IPS-15b (cell line): ENCODE data around the gene P2RX7.
"Not testable (repeated sequence)": the region's sequence is repeated elsewhere in the genome, so short reads cannot be mapped to it uniquely, and the experiment has no call there.

Experiments
- H3K27me3 ChIP-seq: one replicate; pipeline ENCODE4 v1.6.1; 2013; ENCODE audit warnings: low read length; ENCODE audit not compliant: control insufficient read depth, insufficient read depth
- H3K36me3 ChIP-seq: one replicate; pipeline ENCODE4 v1.6.1; 2013; ENCODE audit warnings: low read length; ENCODE audit not compliant: control insufficient read depth, insufficient read depth
- H3K4me1 ChIP-seq: one replicate; pipeline ENCODE4 v1.6.1; 2013; ENCODE audit warnings: mild to moderate bottlenecking, low read length; ENCODE audit not compliant: control insufficient read depth, insufficient read depth
- H3K4me3 ChIP-seq: one replicate; pipeline ENCODE4 v1.5.1; 2013; ENCODE audit warnings: low read depth, low read length
- H3K9ac ChIP-seq: one replicate; pipeline ENCODE4 v1.6.1; 2013; ENCODE audit warnings: low read depth, mild to moderate bottlenecking, low read length
- H3K9me3 ChIP-seq: one replicate; pipeline ENCODE4 v1.6.1; 2013; ENCODE audit warnings: mild to moderate bottlenecking, low read length; ENCODE audit not compliant: control insufficient read depth, insufficient read depth

P2RX7 gene

DNA sequence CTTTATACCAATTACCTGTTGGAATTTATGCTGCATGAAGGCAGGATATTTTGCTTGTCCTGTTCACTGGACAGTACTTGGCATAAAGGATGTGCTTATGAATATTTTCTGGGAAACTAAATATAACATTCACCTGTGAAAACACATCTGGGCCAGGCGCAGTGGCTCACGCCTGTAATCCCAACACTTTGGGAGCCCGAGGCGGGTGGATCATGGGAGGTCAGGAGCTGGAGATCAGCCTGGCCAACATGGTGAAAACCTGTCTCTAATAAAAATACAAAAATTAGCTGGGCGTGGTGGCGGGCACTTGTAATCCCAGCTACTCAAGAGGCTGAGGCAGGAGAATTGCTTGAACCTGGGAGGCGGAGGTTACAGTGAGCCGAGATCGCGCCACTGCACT is 75.9 kb downstream of the P2RX7 start:
- H3K9me3 ChIP-seq, H3K9ac ChIP-seq, H3K4me3 ChIP-seq, H3K36me3 ChIP-seq, H3K4me1 ChIP-seq: not testable (repeated sequence)
- H3K27me3 ChIP-seq = peaks cover 11% of the 10 kb centered on the region

DNA sequence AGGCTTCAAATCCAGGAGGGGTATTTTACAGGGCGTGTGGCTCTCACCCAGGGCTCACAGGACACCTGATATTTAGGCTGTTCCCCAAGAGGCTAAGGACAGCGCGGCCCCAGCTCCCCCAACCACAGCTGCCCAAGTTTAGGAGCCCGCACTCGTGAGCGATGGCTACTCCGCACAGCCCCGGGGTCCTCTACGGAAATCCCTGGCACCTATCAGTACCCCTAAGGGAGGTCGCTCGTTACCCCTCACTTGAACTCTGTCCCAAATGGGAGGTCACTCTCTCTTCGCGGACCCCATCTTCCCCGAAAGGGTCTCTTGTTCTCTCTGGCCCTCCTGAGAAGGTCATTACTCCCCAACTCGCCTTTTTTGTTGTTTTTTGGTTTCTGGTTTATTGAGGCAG is 76.5 kb downstream of the P2RX7 start:
- no peak overlapping the region for H3K9ac ChIP-seq
- no peaks in the 10 kb centered on the region for H3K36me3 ChIP-seq
- peaks cover 11% of the 10 kb centered on the region for H3K27me3 ChIP-seq
- no peaks in the 10 kb centered on the region for H3K4me1 ChIP-seq
- H3K4me3 ChIP-seq = peak overlapping the region; percentile 78
- H3K9me3 ChIP-seq = no peaks in the 10 kb centered on the region

DNA sequence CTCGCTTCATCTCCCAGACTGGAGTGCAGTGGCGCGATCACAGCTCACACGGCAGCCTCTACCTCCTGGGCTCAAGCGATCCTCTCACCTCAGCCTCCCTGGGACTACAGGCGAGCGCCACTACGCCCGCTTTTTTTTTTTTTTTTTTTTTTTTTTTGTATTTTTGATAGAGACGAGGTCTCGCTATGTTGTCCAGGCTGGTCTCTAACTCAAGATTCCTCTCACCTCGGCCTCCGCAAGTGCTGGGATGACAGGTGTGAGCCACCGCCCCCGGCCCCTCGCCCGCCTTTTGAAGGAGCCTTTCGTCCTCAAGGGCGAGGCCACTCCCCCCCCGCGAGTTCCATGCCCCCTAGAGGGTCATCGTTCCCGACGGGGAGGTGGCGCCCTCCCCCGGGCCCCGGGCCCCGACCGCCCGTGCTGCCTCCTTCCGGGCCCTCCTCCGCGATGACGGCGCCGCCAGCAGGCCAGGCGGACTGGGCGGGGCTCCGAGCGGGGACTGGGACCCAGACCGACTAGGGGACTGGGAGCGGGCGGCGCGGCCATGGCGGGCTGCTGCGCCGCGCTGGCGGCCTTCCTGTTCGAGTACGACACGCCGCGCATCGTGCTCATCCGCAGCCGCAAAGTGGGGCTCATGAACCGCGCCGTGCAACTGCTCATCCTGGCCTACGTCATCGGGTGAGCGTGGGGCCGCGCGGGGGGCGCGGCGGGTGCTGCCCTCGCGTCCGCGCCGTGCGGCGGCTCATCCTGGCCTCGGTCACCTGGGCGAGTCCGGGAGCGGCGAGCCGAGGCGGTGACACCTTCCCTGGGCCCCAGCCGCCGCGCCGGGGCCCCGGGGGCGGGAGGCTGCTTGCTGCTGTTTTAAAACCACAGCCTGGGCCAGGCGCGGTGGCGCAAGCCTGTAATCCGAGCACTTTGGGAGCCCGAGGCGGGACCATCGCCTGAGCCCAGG is 77.2 kb downstream of the P2RX7 start, which contains the start of gene P2RX4:
P2RX4 (plus strand) TSS at position 506 of the 949 bp plus-strand sequence; CDS start at position 542, 36 bp downstream.
- Histone ChIP-seq H3K27me3 (peaks cover 11% of the 10 kb centered on the region), H3K4me3 (peak within 1 kb of the TSS; percentile 78), H3K36me3 (no peaks in the 10 kb centered on the region), H3K4me1 (no peaks in the 10 kb centered on the region), H3K9me3 (no peaks in the 10 kb centered on the region), H3K9ac (peak within 1 kb of the TSS; percentile 90)

DNA sequence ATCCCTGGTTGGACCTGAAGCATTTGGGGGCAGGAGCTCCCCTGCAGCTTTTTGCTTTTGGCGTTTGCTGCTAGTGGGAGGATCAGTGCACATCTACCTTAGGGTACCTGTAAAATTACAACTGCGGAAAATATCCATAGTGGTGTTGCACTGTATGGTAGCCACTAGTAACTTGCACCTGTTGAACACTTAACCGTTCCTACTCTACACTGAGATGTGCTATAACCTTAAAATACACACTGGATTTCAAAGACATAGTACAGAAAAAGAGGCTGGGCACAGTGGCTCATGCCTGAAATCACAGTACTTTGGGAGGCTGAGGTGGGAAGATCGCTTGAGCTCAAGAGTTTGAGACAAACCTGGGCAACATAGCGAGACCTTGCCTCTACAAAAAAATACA is 80.2 kb downstream of the P2RX7 start:
- Histone ChIP-seq H3K36me3 (no peaks in the 10 kb centered on the region), H3K27me3 (peaks cover 11% of the 10 kb centered on the region), H3K9ac (no peak overlapping the region), H3K9me3 (no peaks in the 10 kb centered on the region), H3K4me3 (no peak overlapping the region), H3K4me1 (no peaks in the 10 kb centered on the region)

DNA sequence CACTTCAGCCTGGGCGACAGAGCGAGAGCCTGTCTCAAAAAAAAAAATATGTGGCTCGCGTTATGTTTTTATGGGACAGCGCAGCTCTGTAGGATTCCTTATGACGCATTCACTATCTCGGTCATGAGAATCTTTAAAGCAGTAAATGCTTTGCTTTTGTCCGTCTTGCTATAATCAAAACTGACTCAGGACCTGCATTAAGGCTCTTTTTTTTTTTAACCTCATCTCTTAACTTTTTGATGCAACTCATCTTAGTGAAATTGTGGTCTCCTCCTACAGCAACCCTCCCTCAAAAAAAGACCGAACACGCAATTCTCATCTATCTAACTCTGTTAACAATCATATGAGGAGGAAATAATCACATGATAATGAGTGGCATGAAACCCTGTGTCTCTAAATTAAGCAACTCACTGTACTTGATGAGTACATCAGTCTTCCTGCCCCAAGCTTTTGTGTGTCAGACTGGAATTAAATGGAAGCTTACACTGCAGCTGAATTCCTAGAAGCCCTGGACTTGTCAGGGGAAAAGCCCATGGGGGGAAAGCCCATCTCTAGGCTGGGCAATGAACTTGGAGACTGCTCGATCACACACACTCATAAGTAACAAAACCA is 81.6 kb downstream of the P2RX7 start:
- Histone ChIP-seq H3K4me3 (no peak overlapping the region), H3K9ac (no peak overlapping the region), H3K9me3 (no peaks in the 10 kb centered on the region), H3K27me3 (peaks cover 2% of the 10 kb centered on the region), H3K36me3 (no peaks in the 10 kb centered on the region), H3K4me1 (no peaks in the 10 kb centered on the region)

DNA sequence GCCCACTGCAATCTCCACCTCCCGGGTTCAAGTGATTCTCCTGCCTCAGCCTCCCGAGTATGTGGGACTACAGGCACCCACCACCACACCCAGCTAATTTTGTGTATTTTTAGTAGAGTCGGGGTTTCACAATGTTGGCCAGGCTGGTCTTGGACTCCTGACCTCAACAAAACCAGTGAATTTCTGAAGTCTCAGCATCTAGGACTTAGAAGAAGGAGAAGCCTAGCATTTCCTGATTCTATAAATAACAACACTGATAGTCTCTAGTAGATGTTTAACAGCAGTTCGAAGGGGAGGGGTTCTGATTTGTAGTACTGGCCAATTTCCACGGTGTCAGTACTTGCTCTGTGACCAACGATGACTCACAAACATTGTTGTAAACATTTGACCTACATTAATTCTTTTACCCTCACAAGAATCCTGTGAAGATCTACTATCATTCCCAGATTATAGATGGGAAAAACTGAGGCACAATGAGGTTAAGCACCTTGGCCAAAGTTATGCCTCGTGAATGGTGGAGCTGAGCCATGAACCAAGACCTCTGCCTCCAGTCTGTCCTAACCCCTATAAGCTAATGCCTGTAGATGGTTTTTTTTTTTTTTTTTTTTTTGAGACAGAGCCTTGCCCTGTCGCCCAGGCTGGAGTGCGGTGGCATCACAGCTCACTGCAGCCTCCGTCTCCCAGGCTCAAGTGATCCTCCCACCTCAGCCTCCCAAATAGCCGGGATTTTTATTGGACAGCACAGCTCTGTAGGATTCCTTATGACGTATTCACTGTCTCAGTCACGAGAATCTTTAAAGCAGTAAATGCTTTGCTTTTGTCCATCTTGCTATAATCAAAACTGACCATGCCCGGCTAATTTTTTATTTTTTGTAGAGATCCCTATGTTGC is 82.4 kb downstream of the P2RX7 start:
- no peak overlapping the region for H3K4me3 ChIP-seq
- H3K4me1 ChIP-seq = no peaks in the 10 kb centered on the region
- H3K27me3 ChIP-seq = no peaks in the 10 kb centered on the region
- no peaks in the 10 kb centered on the region for H3K36me3 ChIP-seq
- H3K9ac ChIP-seq = no peak overlapping the region
- no peaks in the 10 kb centered on the region for H3K9me3 ChIP-seq

DNA sequence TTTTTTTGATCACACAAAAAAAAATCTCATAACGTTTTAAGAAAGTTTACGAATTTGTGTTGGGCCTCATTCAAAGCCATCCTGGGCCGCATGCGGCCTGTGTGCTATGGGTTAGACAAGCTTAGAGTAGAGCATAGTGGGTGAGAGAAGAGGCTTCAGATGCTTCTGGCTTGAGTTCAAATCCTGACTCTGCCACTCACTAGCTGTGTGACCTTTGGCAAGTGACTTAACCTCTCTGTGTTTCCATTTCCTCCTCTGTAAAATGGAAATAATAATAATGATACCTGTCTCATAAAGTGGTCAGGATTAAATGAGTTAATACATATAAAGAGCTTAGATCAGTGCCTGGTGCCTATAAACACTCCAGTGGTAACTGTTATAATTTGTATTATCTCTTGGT is 83.4 kb downstream of the P2RX7 start:
- no peaks in the 10 kb centered on the region for H3K9me3 ChIP-seq
- no peaks in the 10 kb centered on the region for H3K4me1 ChIP-seq
- no peak overlapping the region for H3K9ac ChIP-seq
- peaks cover 2% of the 10 kb centered on the region for H3K36me3 ChIP-seq
- no peak overlapping the region for H3K4me3 ChIP-seq
- H3K27me3 ChIP-seq = no peaks in the 10 kb centered on the region

DNA sequence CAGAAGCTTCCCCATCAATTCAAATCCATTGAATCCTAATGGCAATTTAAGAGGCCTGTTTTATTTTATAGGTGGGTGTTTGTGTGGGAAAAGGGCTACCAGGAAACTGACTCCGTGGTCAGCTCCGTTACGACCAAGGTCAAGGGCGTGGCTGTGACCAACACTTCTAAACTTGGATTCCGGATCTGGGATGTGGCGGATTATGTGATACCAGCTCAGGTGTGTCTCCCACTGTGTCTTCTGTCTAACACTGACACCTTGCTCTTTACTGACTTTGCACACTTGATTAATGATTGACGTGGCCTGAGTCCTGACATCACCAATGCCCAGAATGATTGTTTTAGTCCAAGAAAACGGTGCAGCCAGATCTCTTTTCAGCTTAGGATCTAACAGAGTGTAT is 84.4 kb downstream of the P2RX7 start:
- Histone ChIP-seq H3K9me3 (no peaks in the 10 kb centered on the region), H3K9ac (no peak overlapping the region), H3K27me3 (no peaks in the 10 kb centered on the region), H3K36me3 (peaks cover 2% of the 10 kb centered on the region), H3K4me1 (no peaks in the 10 kb centered on the region), H3K4me3 (no peak overlapping the region)

DNA sequence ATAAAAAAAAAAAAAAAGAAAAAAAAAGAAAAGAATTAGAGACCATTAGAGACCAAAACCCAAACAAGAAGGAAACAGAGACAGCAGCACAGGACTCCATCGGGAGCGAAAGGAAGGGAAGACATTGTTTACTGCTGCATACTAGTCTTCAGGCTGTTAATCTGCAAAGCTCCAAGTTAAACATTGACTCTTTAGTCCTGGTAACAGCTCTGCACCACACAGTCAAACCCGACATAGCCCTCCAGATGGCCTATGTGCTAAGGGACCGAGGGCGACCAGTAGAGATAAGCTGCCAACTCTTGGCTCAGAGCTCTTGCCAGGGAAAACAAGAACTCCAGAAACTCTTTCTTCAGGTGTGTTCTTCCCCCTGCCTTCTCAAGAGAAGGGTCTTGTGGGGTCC is 85.1 kb downstream of the P2RX7 start:
- Histone ChIP-seq H3K36me3 (peaks cover 2% of the 10 kb centered on the region), H3K9me3 (no peaks in the 10 kb centered on the region), H3K4me1 (no peaks in the 10 kb centered on the region), H3K9ac (no peak overlapping the region), H3K27me3 (no peaks in the 10 kb centered on the region), H3K4me3 (no peak overlapping the region)

DNA sequence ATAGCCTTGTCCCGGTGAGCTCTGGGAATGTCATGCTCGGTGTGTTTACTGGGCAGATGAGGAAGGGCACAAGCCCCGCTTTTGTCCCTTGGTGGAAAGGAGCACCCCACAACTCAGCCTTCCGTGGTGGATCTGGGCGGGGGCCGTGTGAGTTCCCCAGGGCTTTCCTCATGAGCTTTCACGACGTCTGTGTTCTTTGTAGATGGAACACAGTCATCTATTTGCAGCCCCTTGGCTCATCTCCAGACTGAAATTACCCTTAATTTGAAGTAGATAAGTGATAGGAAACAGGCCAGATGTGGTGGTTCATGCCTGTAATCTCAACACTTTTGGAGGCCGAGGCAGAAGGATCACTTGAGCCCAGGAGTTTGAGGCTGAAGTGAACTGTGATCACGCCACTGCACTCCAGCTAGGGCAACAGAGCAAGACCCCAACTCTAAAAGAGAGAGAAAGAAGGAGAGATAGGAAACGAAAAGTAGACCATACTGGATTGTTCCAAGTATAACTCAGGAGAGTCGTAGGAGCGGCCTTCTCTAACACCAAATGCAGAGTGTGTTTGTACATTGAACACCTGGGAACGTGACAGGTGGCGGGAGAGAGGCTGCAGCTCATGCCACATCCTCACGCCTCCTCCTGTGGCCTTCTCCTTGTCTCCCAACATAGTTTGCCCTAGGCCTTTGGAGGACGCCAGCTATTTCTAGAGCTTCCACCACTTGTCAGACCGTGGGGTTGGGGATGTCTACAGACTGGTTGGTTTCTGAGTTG is 86.1 kb downstream of the P2RX7 start:
- Histone ChIP-seq H3K4me3 (no peak overlapping the region), H3K27me3 (no peaks in the 10 kb centered on the region), H3K4me1 (no peaks in the 10 kb centered on the region), H3K9me3 (no peaks in the 10 kb centered on the region), H3K36me3 (peaks cover 6% of the 10 kb centered on the region), H3K9ac (no peak overlapping the region)
